Neural progenitor cell (in vitro differentiated cells): ENCODE measurements around the gene SLC22A23. TPM values are rescaled to one million over a fixed set of nuclear protein-coding genes. Genes with fewer than 3 reads are reported as not detected.

Experiments
- DNase-seq: peaks from one replicate; pipeline ENCODE4 v3.0.0-alpha.2; 2016; ENCODE audit warnings: low spot score
- H2AFZ ChIP-seq: fragments of 200-600 bp; sonication (generic); replicated peaks from 2 replicates; pipeline ENCODE4 v1.6.1; 2016; ENCODE audit warnings: antibody characterized with exemption
- H3F3A ChIP-seq: fragments of 200-600 bp; sonication (generic); 2 replicates; pipeline ENCODE4 v1.6.1; 2016; ENCODE audit warnings: antibody characterized with exemption, low read depth
- H3K27ac ChIP-seq: fragments of 200-600 bp; sonication (generic); 2 replicates; pipeline ENCODE4 v1.5.1; 2016; ENCODE audit warnings: mild to moderate bottlenecking
- H3K27me3 ChIP-seq: fragments of 200-600 bp; sonication (generic); 2 replicates; pipeline ENCODE4 v1.6.1; 2016; ENCODE audit warnings: mild to moderate bottlenecking, moderate library complexity
- H3K36me3 ChIP-seq: fragments of 200-600 bp; sonication (generic); 2 replicates; pipeline ENCODE4 v1.5.1; 2016
- H3K4me1 ChIP-seq: fragments of 200-600 bp; sonication (generic); 2 replicates; pipeline ENCODE4 v1.6.1; 2016; ENCODE audit warnings: mixed run types
- H3K4me2 ChIP-seq: fragments of 200-600 bp; sonication (generic); 2 replicates; pipeline ENCODE4 v1.6.1; 2016
- H3K4me3 ChIP-seq: fragments of 200-600 bp; sonication (generic); 2 replicates; pipeline ENCODE4 v1.5.1; 2016
- H3K79me2 ChIP-seq: fragments of 200-600 bp; sonication (generic); 2 replicates; pipeline ENCODE4 v1.6.1; 2016; ENCODE audit warnings: low read depth
- H3K9ac ChIP-seq: fragments of 200-600 bp; sonication (generic); 2 replicates; pipeline ENCODE4 v1.6.1; 2016
- H3K9me3 ChIP-seq: fragments of 200-600 bp; sonication (generic); 2 replicates; pipeline ENCODE4 v1.5.1; 2016; ENCODE audit warnings: low read depth
- H4K20me1 ChIP-seq: fragments of 200-600 bp; sonication (generic); 2 replicates; pipeline ENCODE4 v1.6.1; 2016; ENCODE audit warnings: low read depth
- H3K27ac Mint-ChIP-seq: 3 replicates; pipeline ENCODE4 v1.8.0; 2021; ENCODE audit warnings: mixed read lengths
- H3K27me3 Mint-ChIP-seq: 2 replicates; pipeline ENCODE4 v1.8.0; 2022; ENCODE audit warnings: low read depth, mild to moderate bottlenecking, inconsistent platforms, moderate library complexity, mixed read lengths; ENCODE audit not compliant: insufficient read depth
- H3K36me3 Mint-ChIP-seq: 3 replicates; pipeline ENCODE4 v1.8.0; 2021; ENCODE audit warnings: mixed read lengths
- H3K4me1 Mint-ChIP-seq: 3 replicates; pipeline ENCODE4 v1.8.0; 2021; ENCODE audit warnings: mixed read lengths
- H3K4me3 Mint-ChIP-seq: 3 replicates; pipeline ENCODE4 v1.8.0; 2021; ENCODE audit warnings: mild to moderate bottlenecking, moderate library complexity, mixed read lengths
- H3K9me3 Mint-ChIP-seq: 3 replicates; pipeline ENCODE4 v1.8.0; 2020; ENCODE audit warnings: mixed read lengths
- CTCF ChIP-seq: fragments of 200-600 bp; sonication (generic); IDR thresholded peaks from 2 replicates; pipeline ENCODE4 v1.5.1; 2017; ENCODE audit warnings: antibody characterized with exemption, mild to moderate bottlenecking
- EZH2 ChIP-seq: fragments of 200-600 bp; sonication (generic); IDR thresholded peaks from 2 replicates; pipeline ENCODE4 v1.6.1; 2017; ENCODE audit warnings: antibody characterized with exemption, mild to moderate bottlenecking, moderate library complexity
- EZH2phosphoT487 ChIP-seq: fragments of 200-600 bp; sonication (generic); IDR thresholded peaks from 2 replicates; pipeline ENCODE4 v1.6.1; 2017; ENCODE audit warnings: antibody characterized with exemption
- total RNA-seq: library from RNA; depleted of rRNA; stranded (reverse); fragments of >200 nt; gene quantifications from 2 replicates; pipeline ENCODE4 v1.2.3, GENCODE V29; 2015; ENCODE audit warnings: low replicate concordance

Gene SLC22A23
- total RNA-seq, 1 donor from 2014 or later: 0.99 TPM

GRCh38 chr6:3504354-3504753, 47.5 kb upstream of the SLC22A23 start:
- no peaks in the 10 kb centered on the region for H3K9me3 ChIP-seq
- peaks cover 14% of the 10 kb centered on the region for H3K4me1 ChIP-seq
- H3K79me2 ChIP-seq: no peaks in the 10 kb centered on the region
- H3K4me3 ChIP-seq: no peak overlapping the region
- no peak for DNase-seq
- H3K36me3 ChIP-seq: no peaks in the 10 kb centered on the region
- Mint-ChIP-seq H3K9me3 (peaks cover 4% of the 10 kb centered on the region), H3K4me1 (peaks cover 51% of the 10 kb centered on the region), H3K27me3 (peaks cover 6% of the 10 kb centered on the region), H3K36me3 (no peaks in the 10 kb centered on the region), H3K27ac (no peak overlapping the region), H3K4me3 (no peak overlapping the region)
- no peaks in the 10 kb centered on the region for H3K27me3 ChIP-seq
- TF ChIP-seq CTCF: no peak
- no peak for TF ChIP-seq EZH2
- no peak for TF ChIP-seq EZH2phosphoT487
- no peak overlapping the region for H3K27ac ChIP-seq
- no peak overlapping the region for H3K9ac ChIP-seq
- peaks cover 11% of the 10 kb centered on the region for H3F3A ChIP-seq
- H4K20me1 ChIP-seq: no peaks in the 10 kb centered on the region
- no peak overlapping the region for H3K4me2 ChIP-seq
- no peak overlapping the region for H2AFZ ChIP-seq

GRCh38 chr6:3501826-3502500, 45.1 kb upstream of the SLC22A23 start:
- H3K4me3 Mint-ChIP-seq: no peak overlapping the region
- no peak overlapping the region for H3K4me3 ChIP-seq
- H3K36me3 ChIP-seq: no peaks in the 10 kb centered on the region
- no peak overlapping the region for H3K4me2 ChIP-seq
- DNase-seq: no peak
- no peaks in the 10 kb centered on the region for H3K27me3 ChIP-seq
- H3K27me3 Mint-ChIP-seq: peaks cover 7% of the 10 kb centered on the region
- H4K20me1 ChIP-seq: no peaks in the 10 kb centered on the region
- no peaks in the 10 kb centered on the region for H3K9me3 ChIP-seq
- no peaks in the 10 kb centered on the region for H3K79me2 ChIP-seq
- no peak overlapping the region for H3K9ac ChIP-seq
- H2AFZ ChIP-seq: no peak overlapping the region
- H3K36me3 Mint-ChIP-seq: no peaks in the 10 kb centered on the region
- TF ChIP-seq CTCF (no peak), EZH2 (no peak), EZH2phosphoT487 (no peak)
- H3K27ac Mint-ChIP-seq: peak overlapping the region; percentile 12
- peaks cover 14% of the 10 kb centered on the region for H3K4me1 ChIP-seq
- peaks cover 11% of the 10 kb centered on the region for H3F3A ChIP-seq
- no peak overlapping the region for H3K27ac ChIP-seq
- peaks cover 37% of the 10 kb centered on the region for H3K4me1 Mint-ChIP-seq
- H3K9me3 Mint-ChIP-seq: peaks cover 4% of the 10 kb centered on the region

- peaks cover 14% of the 10 kb centered on the region for H3K4me1 ChIP-seq
- no peak overlapping the region for H3K27ac ChIP-seq
- peaks cover 11% of the 10 kb centered on the region for H3F3A ChIP-seq
- H3K27ac Mint-ChIP-seq: no peak overlapping the region
- H3K4me3 ChIP-seq: no peak overlapping the region
- peaks cover 7% of the 10 kb centered on the region for H3K27me3 Mint-ChIP-seq
- no peaks in the 10 kb centered on the region for H3K79me2 ChIP-seq
- TF ChIP-seq EZH2: no peak
- no peak for TF ChIP-seq CTCF
- no peak for TF ChIP-seq EZH2phosphoT487
- H3K27me3 ChIP-seq: no peaks in the 10 kb centered on the region
- no peak overlapping the region for H3K4me3 Mint-ChIP-seq
- H2AFZ ChIP-seq: no peak overlapping the region
- no peaks in the 10 kb centered on the region for H3K36me3 Mint-ChIP-seq
- peaks cover 27% of the 10 kb centered on the region for H3K4me1 Mint-ChIP-seq
- no peaks in the 10 kb centered on the region for H3K36me3 ChIP-seq
- no peaks in the 10 kb centered on the region for H4K20me1 ChIP-seq
- DNase-seq: no peak
- no peaks in the 10 kb centered on the region for H3K9me3 ChIP-seq
- H3K4me2 ChIP-seq: no peak overlapping the region
- peaks cover 7% of the 10 kb centered on the region for H3K9me3 Mint-ChIP-seq
- H3K9ac ChIP-seq: no peak overlapping the region
These were observed 43.6 kb upstream of the SLC22A23 start for GRCh38 chr6:3500262-3501014.
